OCI-M2 (cell line): ENCODE data around the gene TRAPPC2L.

Experiments used
- DNase-seq: peaks from one replicate; lab custom pipeline; 2025; ENCODE audit not compliant: unreplicated experiment; lab: John Stamatoyannopoulos, UW

The TRAPPC2L gene

GRCh38 chr16:88856828-88857727 is at the start of gene TRAPPC2L, which contains the start of gene GALNS:
TSS of gene TRAPPC2L (plus strand) at chr16:88857127. CDS start at chr16:88857151, 24 bp downstream.
TSS of gene GALNS (minus strand) at chr16:88856947. CDS start at chr16:88856877, 70 bp downstream.
- peak; percentile 74 for DNase-seq

GRCh38 chr16:88807142-88807625 is 49.7 kb upstream of the TRAPPC2L start:
- DNase-seq = no peak

GRCh38 chr16:88807626-88808453 is 49.1 kb upstream of the TRAPPC2L start:
- no peak for DNase-seq

GRCh38 chr16:88809068-88809675 is 47.8 kb upstream of the TRAPPC2L start:
- DNase-seq = no peak

GRCh38 chr16:88809676-88810165 is 47.2 kb upstream of the TRAPPC2L start:
- no peak for DNase-seq

- no peak for DNase-seq
Measured at GRCh38 chr16:88810166-88810911, 46.6 kb upstream of the TRAPPC2L start.

- DNase-seq = no peak
Measured at GRCh38 chr16:88810912-88811768, 45.8 kb upstream of the TRAPPC2L start.

GRCh38 chr16:88811769-88812512 is 45.0 kb upstream of the TRAPPC2L start, which contains the start of gene APRT:
TSS of gene APRT (minus strand) at chr16:88811928. CDS start at chr16:88811899, 29 bp downstream.
- DNase-seq = peak; percentile 45

- no peak for DNase-seq
Measured at GRCh38 chr16:88812513-88813268, 44.2 kb upstream of the TRAPPC2L start.

GRCh38 chr16:88813269-88814143 is 43.4 kb upstream of the TRAPPC2L start:
- no peak for DNase-seq

- DNase-seq = no peak
Measured at GRCh38 chr16:88814144-88814502, 42.8 kb upstream of the TRAPPC2L start.

- DNase-seq = no peak
Measured at GRCh38 chr16:88815227-88815626, 41.7 kb upstream of the TRAPPC2L start.

- no peak for DNase-seq
Measured at GRCh38 chr16:88815901-88816589, 40.9 kb upstream of the TRAPPC2L start.

- no peak for DNase-seq
Measured at GRCh38 chr16:88816736-88817535, 40.0 kb upstream of the TRAPPC2L start.

GRCh38 chr16:88817785-88818574 is 38.9 kb upstream of the TRAPPC2L start:
- DNase-seq = no peak
